ENCODE measurements around the gene SORT1. TPM values are rescaled to one million over a fixed set of nuclear protein-coding genes. Genes with fewer than 3 reads are reported as not detected.

Gene SORT1
- total and polyA plus RNA-seq, 2 of the 13 experiments (the other 11 are each of a cell fraction or from before 2014, with no cell fraction given): 32.4 to 93.0 TPM

- TF ChIP-seq ISL2 (CRISPR knock-in tag; IDR thresholded peaks at IDR 0.05) (peak; percentile 28; the same call in 1 of the 2 replicates), NFE2L2 (IDR thresholded peaks at IDR 0.05; ENCODE audit: low read length) (no peak), KDM3A (CRISPR knock-in tag; IDR thresholded peaks at IDR 0.05; ENCODE audit: low read depth) (0 out of 2 replicates have a peak, but pooled peaks have one; percentile 33), ZNF615 (CRISPR knock-in tag; IDR thresholded peaks at IDR 0.05; ENCODE audit: borderline replicate concordance) (no peak), ZNF546 (CRISPR knock-in tag; conservative IDR thresholded peaks at IDR 0.05) (no peak), NFYC (CRISPR knock-in tag; IDR thresholded peaks at IDR 0.05) (no peak), ZSCAN25 (CRISPR knock-in tag; IDR thresholded peaks at IDR 0.05) (no peak), USF2 (IDR thresholded peaks at IDR 0.05; ENCODE audit: low read depth, low read length) (no peak), USF2 (CRISPR knock-in tag; IDR thresholded peaks at IDR 0.05; ENCODE audit: borderline replicate concordance) (no peak), ZNF839 (CRISPR knock-in tag; IDR thresholded peaks at IDR 0.05; ENCODE audit: borderline replicate concordance) (no peak), ELF3 (CRISPR knock-in tag; IDR thresholded peaks at IDR 0.05) (0 out of 2 replicates have a peak, but pooled peaks have one; percentile 27), LCORL (IDR thresholded peaks at IDR 0.05) (no peak), LCORL (CRISPR knock-in tag; IDR thresholded peaks at IDR 0.05) (0 out of 2 replicates have a peak, but pooled peaks have one; percentile 28), NR2F2 (IDR thresholded peaks at IDR 0.05; ENCODE audit: borderline replicate concordance, low read depth) (peak; percentile 55), PAXIP1 (CRISPR knock-in tag; conservative IDR thresholded peaks at IDR 0.05) (peak; percentile 46), CHD4 (IDR thresholded peaks at IDR 0.05; ENCODE audit: borderline replicate concordance, low read length) (no peak), ZNF567 (CRISPR knock-in tag; IDR thresholded peaks at IDR 0.05; ENCODE audit: borderline replicate concordance) (no peak), HINFP (CRISPR knock-in tag; IDR thresholded peaks at IDR 0.05; ENCODE audit: low read depth) (no peak), IKZF5 (CRISPR knock-in tag; IDR thresholded peaks at IDR 0.05) (0 out of 2 replicates have a peak, but pooled peaks have one; percentile 39), ZNF709 (CRISPR knock-in tag; IDR thresholded peaks at IDR 0.05) (no peak), ZNF589 (CRISPR knock-in tag; conservative IDR thresholded peaks at IDR 0.05) (no peak), NR0B2 (CRISPR knock-in tag; IDR thresholded peaks at IDR 0.05) (no peak), NFKBIZ (CRISPR knock-in tag; IDR thresholded peaks at IDR 0.05) (no peak)
Measured at GRCh38 chr1:109365642-109366204, 32.0 kb downstream of the SORT1 start (continued).
